Stimulated activated memory B cell treated with anti-CD40 and anti-IgM and Interleukin-4, amounts not matched to agents 10 μg/mL and 1 μg/mL and 100 μg/mL, for 72 hours (primary cell): ENCODE results near the gene RAX2.
"Not testable (repeated sequence)": the region's sequence is repeated elsewhere in the genome, so short reads cannot be mapped to it uniquely, and the experiment has no call there.

Source experiments
- ATAC-seq: fragments of 150-1000 bp; cut with Tn5 transposase; 2 replicates; pipeline ENCODE4 v1.10.0; 2021
- H3K27ac Mint-ChIP-seq: one replicate; pipeline ENCODE4 v1.8.0; 2022; ENCODE audit warnings: mild to moderate bottlenecking, mixed read lengths
- H3K27me3 Mint-ChIP-seq: one replicate; pipeline ENCODE4 v1.8.0; 2022; ENCODE audit warnings: mixed read lengths
- H3K36me3 Mint-ChIP-seq: one replicate; pipeline ENCODE4 v1.8.0; 2022; ENCODE audit warnings: mixed read lengths
- H3K4me1 Mint-ChIP-seq: one replicate; pipeline ENCODE4 v1.8.0; 2022; ENCODE audit warnings: mixed read lengths
- H3K4me3 Mint-ChIP-seq: one replicate; pipeline ENCODE4 v1.8.0; 2022; ENCODE audit warnings: mild to moderate bottlenecking, moderate library complexity, mixed read lengths
- H3K9me3 Mint-ChIP-seq: one replicate; pipeline ENCODE4 v1.8.0; 2022; ENCODE audit warnings: mixed read lengths

Gene RAX2

DNA sequence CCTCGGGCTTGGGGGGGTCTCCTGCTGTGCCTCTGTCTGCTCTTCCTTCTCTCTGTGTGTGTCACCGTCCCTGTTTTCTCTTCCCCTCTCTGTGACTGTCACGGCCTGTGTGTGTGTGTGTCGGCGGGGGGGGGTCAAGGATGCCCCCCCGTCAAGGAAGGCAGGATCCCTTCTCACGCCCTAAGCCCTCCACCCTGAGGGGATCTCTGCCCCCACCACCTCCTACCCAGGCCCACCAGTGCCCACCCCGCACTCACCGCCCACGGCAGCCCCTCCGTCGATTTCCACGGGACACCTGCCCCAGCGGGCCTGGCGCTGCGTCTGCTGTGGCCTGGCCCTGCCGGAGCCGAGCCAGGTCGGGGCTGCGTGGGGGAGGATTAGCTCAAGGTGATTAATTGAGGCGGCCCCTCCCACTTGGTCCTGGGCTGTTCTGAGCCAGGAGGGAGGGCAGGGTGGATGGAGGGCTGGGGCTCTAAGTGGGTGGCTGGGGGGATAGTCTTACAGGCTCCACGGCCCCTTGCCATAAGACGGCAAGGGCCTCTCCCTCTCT lies at the start of gene RAX2:
TSS of gene RAX2 (minus strand) at position 323 of the 550 bp plus-strand sequence. CDS start 486 bp downstream, outside the sequence.
- Mint-ChIP-seq H3K4me1 (no peaks in the 10 kb centered on the region), H3K27ac (no peak within 1 kb of the TSS), H3K4me3 (no peak within 1 kb of the TSS), H3K9me3 (peaks cover 10% of the 10 kb centered on the region), H3K27me3 (peaks cover 9% of the 10 kb centered on the region), H3K36me3 (peaks cover 34% of the 10 kb centered on the region)
- ATAC-seq: no peak

DNA sequence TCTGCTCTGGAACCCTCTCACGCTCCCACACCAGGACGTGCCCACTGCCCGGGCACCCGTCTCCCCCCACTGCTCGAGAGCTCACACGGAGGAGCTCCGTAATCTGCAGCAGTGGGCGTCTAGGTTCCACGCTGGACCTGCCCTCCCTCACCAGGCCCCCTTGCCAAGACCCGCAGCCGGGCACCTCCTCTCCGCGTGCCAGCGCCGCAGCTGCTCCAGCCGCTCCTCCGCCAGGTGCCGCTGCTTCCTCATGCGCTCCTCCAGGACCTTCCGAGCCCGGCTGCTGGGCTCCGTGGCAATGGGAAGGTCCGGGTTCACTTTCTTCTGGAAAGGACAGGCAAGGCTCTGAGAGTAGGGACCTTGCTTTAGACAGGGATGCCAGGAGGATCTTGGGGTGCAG lies 49.1 kb upstream of the RAX2 start:
- H3K9me3 Mint-ChIP-seq: no peaks in the 10 kb centered on the region
- H3K27me3 Mint-ChIP-seq: peaks cover 11% of the 10 kb centered on the region
- no peak overlapping the region for H3K27ac Mint-ChIP-seq
- H3K36me3 Mint-ChIP-seq: no peaks in the 10 kb centered on the region
- H3K4me3 Mint-ChIP-seq: no peak overlapping the region
- no peak for ATAC-seq
- H3K4me1 Mint-ChIP-seq: peaks cover 26% of the 10 kb centered on the region

DNA sequence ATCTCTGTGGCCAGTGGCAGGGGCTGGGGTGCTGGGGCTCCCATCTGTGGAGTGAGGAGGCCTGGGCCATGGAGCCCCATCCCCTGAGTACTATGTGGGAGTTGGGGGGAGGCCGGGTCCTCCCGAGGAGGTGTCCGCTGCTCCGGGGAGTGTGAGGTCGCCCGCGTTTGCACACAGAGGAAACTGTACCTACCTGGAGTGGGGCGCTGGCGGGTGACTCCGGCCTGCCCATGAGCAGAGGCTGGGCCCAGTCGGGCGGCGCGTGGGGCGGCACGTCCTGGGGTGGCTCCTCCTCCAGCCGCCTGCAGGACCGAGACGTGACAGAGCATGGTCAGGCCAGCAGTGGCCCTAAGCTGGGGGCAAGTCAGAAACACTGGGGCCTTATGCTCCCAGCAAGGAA lies 48.0 kb upstream of the RAX2 start:
- H3K9me3 Mint-ChIP-seq: no peaks in the 10 kb centered on the region
- no peak overlapping the region for H3K27ac Mint-ChIP-seq
- H3K36me3 Mint-ChIP-seq: no peaks in the 10 kb centered on the region
- H3K27me3 Mint-ChIP-seq: no peaks in the 10 kb centered on the region
- peaks cover 26% of the 10 kb centered on the region for H3K4me1 Mint-ChIP-seq
- no peak overlapping the region for H3K4me3 Mint-ChIP-seq
- ATAC-seq: peak; percentile 32

DNA sequence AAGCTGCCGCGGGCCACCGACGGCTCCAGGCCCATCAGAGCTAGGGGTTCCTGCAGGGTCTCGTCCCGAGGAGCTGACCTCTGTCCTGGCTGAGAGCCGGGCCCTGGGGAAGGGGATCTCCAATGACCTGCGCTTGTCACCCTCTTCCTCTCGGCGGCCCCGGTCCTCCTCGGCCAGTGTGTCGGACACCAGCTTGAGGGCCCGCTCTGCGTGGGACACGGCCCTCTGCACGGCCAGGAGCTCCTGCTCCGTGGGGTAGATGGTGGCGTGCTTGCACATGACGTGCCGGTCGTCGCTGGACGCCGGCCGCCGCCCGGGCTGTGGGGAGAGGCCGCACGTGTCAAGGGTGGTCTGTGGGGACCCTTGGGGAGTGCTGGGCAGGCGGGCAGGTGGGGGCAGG lies 46.9 kb upstream of the RAX2 start:
- H3K27ac Mint-ChIP-seq: no peak overlapping the region

DNA sequence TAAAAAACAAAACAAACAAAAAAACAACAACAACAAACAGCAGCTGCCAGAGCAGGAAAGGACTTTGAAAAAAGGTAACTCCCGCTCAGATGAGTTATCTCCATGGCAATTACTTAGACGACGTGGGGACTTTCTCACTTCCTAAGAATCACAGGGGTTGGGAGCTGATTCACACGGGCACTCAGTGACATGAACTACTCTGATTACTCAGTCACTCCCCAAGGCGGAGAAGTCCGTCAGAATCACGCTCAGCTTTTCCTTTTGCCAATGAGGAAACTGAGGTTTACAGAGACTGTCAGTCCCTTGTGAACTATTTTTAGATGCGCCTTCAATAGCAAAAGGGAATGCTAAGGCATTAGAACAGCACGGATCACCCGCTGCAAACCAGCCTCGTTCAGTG lies 46.4 kb upstream of the RAX2 start:
- peak; percentile 52 for ATAC-seq
- no peaks in the 10 kb centered on the region for H3K9me3 Mint-ChIP-seq
- H3K4me1 Mint-ChIP-seq: peaks cover 35% of the 10 kb centered on the region
- H3K36me3 Mint-ChIP-seq: no peaks in the 10 kb centered on the region
- no peak overlapping the region for H3K27ac Mint-ChIP-seq
- H3K4me3 Mint-ChIP-seq: no peak overlapping the region
- no peaks in the 10 kb centered on the region for H3K27me3 Mint-ChIP-seq

More for the DNA sequence above, 46.9 kb upstream of the RAX2 start:
- Mint-ChIP-seq H3K9me3 (no peaks in the 10 kb centered on the region), H3K27me3 (no peaks in the 10 kb centered on the region), H3K36me3 (no peaks in the 10 kb centered on the region), H3K4me1 (peaks cover 32% of the 10 kb centered on the region), H3K4me3 (no peak overlapping the region)
- no peak for ATAC-seq

DNA sequence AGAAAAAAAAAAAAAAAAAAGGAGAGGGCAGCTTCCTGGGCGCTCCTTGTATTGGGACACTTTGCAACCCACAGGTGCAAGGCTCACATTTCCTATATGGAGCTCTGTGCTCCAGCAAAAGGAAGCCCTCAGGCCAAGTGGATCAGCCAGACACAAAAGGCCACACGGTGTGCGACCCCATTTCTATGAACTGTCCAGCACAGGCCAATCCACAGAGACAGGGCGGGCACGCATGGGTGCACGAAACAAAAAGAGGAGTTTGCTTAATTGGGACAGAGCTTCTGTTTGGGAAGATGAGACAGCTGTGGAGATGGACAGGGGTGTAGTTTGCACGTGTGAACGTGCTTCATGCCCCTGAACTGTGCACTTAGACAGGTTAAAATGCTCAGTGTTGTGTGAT lies 45.7 kb upstream of the RAX2 start:
- no peaks in the 10 kb centered on the region for H3K36me3 Mint-ChIP-seq
- H3K27ac Mint-ChIP-seq: peak overlapping the region; percentile 16
- H3K4me3 Mint-ChIP-seq: no peak overlapping the region

DNA sequence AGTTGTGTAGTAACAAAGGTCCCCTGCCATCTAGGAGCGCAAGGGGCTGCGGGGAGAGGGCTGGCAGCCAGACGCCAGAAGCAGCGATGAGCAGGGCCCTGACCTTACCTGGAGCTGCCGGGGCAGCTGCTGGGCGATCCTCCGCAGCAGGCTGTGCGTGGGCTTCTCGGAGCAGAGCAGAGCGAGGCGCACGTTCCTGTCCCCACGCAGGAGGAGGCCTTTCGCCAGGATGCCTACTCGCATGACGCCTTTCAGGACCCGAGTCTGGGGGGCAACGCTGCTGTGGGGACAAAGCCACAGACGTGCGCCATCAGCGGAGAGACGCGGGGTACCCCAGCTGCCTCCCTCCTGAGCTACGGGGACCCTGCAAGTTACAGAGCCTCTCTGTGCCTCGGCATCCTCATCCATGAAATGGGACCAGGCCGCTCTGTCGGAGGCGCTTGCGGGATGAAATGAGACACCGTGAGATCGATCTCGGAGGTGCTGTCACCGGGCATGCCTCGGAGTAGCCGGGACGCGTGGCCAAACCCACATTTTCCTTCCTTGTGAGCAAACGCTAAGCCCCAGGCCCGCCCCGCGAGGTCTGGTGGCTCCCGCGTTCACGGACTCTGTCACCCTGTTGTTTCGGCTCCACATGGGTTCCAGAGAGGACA lies 44.7 kb upstream of the RAX2 start:
- H3K4me1 Mint-ChIP-seq: peaks cover 45% of the 10 kb centered on the region
- H3K36me3 Mint-ChIP-seq: no peaks in the 10 kb centered on the region
- no peak overlapping the region for H3K4me3 Mint-ChIP-seq
- no peak for ATAC-seq
- no peaks in the 10 kb centered on the region for H3K27me3 Mint-ChIP-seq
- no peak overlapping the region for H3K27ac Mint-ChIP-seq
- H3K9me3 Mint-ChIP-seq: no peaks in the 10 kb centered on the region

More for the DNA sequence above, 45.7 kb upstream of the RAX2 start:
- H3K4me1 Mint-ChIP-seq: peaks cover 42% of the 10 kb centered on the region
- no peak for ATAC-seq
- no peaks in the 10 kb centered on the region for H3K9me3 Mint-ChIP-seq
- H3K27me3 Mint-ChIP-seq: no peaks in the 10 kb centered on the region

DNA sequence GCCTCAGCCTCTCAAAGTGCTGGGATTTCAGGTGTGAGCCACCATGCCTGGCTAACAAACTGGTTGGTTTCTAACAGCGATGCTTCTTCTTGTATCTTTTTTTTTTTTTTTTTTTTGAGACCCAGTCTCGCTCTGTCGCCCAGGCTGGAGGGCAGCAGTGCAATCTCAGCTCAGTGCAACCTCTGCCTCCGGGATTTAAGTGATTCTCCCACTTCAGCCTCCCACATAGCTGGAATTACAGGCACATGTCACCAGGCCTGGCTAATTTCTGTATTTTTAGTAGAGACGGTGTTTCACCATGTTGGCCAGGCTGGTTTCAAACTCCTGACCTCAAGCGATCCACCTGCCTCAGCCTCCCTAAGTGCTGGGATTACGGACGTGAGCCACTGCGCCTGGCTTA lies 44.1 kb upstream of the RAX2 start:
- H3K4me1 Mint-ChIP-seq: peaks cover 45% of the 10 kb centered on the region
- not testable (repeated sequence) for H3K27ac Mint-ChIP-seq, H3K4me3 Mint-ChIP-seq, H3K9me3 Mint-ChIP-seq, H3K36me3 Mint-ChIP-seq, ATAC-seq, H3K27me3 Mint-ChIP-seq

DNA sequence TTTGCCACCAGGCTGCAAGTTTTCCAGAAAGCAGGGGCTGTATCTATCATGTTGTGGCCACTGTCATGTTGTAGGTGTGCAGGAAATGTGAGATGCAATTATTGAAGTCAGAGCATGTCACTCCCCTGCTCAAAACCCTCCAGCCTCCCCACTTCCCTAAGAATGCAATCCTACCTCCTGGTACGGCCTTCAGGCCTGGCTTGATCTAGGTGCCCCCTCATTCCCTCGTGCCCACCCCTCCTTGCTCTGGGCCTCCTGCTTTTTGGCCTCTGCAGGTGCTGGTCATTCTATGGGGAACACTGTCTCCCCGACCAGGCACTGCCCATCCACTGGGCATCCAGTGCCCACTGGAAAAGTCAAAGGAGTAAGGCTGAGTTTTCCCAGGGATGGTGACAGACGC lies 42.6 kb upstream of the RAX2 start:
- Mint-ChIP-seq H3K4me1 (peaks cover 54% of the 10 kb centered on the region), H3K4me3 (no peak overlapping the region), H3K36me3 (no peaks in the 10 kb centered on the region), H3K27ac (no peak overlapping the region), H3K27me3 (no peaks in the 10 kb centered on the region), H3K9me3 (no peaks in the 10 kb centered on the region)
- no peak for ATAC-seq

DNA sequence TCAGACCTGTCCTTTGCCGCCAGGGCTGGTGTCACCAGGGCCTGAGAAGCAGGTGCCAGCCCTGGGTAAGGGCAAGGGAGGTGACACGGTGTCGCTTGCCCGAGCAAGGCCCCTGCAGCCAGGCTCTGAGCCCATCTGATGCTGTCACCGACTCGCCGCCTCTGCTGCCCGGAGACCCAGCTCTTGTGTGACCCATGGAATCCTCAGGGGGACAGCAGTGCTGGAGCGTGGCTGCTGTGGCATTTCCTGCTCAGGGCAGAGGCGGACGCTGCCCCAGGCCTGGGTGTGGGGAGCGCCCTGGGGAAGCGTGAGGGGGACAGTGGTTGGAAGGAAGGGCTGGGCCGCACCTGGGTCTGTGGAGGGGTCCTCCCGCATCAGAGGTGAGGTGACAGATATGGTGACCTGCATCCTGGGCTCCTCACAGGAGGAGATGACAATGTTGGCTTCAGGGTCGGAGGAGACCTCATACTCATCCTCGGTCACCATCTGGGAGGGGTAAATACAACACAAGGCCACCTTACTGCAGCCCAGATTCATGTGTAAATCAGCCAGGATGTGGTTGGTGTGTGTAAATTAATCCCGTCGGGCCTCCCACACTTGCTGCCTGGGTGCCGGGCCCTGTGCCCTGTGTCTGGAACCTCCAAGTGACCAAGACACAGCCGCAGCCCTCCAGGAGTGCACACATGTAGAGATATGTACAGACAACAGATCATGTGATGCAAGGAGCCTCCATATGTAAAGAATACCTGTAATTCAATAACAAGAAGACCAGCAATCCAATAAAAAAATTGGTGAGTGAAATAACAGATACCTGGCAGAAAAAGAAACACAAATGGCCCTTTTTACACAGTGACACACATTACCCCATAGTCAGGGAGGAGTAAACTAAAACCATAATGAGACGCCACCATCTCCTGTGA lies 41.7 kb upstream of the RAX2 start:
- H3K9me3 Mint-ChIP-seq: no peaks in the 10 kb centered on the region
- H3K27me3 Mint-ChIP-seq: no peaks in the 10 kb centered on the region
- ATAC-seq: no peak
- H3K4me1 Mint-ChIP-seq: peaks cover 54% of the 10 kb centered on the region
- H3K4me3 Mint-ChIP-seq: no peak overlapping the region
- H3K27ac Mint-ChIP-seq: peak overlapping the region; percentile 70
- no peaks in the 10 kb centered on the region for H3K36me3 Mint-ChIP-seq

DNA sequence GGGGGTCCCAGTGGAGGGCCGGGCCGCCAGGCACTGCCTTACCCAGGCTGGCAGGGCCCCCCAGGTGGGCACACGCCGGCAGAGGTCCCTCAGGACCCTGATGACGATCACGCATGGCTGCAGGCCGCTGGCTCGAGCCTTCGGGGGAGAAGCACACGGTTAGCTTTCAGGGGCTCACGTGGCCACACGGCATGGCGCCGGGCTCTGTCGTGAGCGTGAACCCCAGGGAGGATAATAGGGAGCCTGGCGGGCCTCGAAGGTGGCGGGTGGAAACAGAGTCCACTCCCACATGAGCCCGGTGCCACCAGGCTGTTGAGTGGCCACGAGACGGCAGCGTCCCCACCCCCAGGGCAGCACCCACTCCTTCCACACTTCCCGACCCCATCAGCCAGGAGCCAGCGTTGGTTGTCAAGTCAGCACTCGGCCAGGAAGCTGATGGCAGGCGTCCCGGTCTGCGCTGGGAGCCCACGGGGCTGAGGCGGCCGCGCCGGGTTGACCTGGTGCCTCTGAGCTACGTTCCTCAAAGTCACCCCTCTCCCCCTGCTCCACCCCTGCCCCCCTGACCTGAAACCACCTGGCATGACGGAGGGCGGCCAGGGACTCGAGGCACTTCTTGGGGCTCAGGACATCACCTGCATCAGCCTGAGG lies 38.8 kb upstream of the RAX2 start:
- peaks cover 9% of the 10 kb centered on the region for H3K27me3 Mint-ChIP-seq
- H3K9me3 Mint-ChIP-seq: peaks cover 5% of the 10 kb centered on the region
- H3K27ac Mint-ChIP-seq: peak overlapping the region; percentile 70
- H3K4me3 Mint-ChIP-seq: no peak overlapping the region
- no peaks in the 10 kb centered on the region for H3K36me3 Mint-ChIP-seq
- peak; percentile 68 for ATAC-seq
- H3K4me1 Mint-ChIP-seq: peaks cover 69% of the 10 kb centered on the region

DNA sequence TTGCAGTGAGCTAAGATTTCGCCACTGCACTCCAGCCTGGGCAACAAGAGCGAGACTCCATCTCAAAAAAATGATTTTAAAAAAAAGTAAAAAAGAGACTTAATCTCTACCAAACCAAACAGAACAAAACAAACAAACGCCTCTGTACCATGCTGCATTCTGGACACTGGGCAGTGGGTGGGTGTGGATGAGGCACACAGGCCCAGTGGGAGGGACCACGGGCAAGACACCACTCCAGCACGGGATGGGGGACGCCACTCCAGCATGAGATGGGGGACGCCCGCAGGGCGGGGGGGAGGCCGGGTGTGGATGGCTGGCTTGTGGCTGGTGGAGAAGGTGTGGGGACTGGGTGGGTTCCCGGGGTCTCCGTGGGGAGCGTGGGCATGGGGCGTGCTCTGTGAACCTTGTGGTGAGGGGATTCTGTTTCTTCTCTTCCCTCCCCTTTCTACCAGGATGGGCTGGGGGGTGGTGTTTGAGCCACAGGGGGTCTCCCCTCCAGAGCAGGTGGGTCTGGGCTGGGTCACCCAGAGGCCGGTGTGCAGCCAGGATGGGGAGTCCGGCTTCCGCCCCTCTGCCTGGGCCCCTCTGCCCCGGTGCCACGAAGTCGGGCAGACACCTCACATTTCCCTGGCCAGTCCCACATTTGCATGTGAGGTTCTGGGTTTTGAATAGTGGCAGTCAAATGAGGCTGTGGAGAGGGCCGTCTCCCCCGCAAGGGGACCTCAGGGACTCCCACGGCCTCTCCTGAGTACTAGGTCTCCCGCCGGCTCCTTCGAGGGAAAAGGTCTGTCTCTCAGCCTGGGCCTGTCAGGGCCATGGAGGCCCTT lies 38.1 kb upstream of the RAX2 start:
- ATAC-seq: peak; percentile 78
- Mint-ChIP-seq H3K4me3 (no peak overlapping the region), H3K9me3 (peaks cover 5% of the 10 kb centered on the region), H3K27me3 (peaks cover 9% of the 10 kb centered on the region), H3K27ac (peak overlapping the region; percentile 70), H3K4me1 (peaks cover 69% of the 10 kb centered on the region), H3K36me3 (no peaks in the 10 kb centered on the region)

DNA sequence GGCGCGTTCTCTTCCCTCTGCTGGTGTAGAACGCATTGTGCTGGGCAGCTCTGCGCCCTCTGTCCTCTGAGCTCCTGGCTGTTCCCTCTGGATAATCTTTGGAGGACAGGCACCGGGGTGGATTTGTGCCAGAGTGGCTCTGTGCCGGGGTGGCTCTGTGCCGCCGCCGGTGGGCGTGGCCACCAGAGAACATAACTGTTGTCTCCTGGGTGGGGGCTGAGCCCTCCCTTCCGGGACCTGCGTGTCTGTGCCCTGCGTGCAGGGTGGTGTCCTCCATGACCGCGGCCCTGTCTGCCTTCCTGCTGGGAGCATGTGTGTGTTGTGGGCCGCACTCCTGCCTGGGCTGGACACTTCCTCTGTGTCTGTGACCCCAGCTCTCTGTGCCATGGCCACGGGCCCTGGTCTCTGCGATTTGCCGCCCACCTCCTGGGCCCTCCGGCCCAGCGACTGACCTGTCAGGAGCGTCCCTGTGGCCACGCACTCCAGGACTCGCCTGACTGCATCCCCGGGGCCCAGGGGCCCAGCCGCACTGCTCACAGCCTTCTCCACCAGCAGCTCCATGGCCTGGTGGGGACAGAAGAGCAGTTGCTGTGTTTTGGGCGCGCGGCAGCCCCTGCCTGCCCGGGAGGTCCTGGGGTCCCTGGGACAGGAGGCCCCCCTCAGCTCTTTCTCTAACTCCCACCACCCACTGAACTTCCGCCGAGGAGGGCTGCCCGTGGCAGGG lies 36.6 kb upstream of the RAX2 start:
- peaks cover 61% of the 10 kb centered on the region for H3K4me1 Mint-ChIP-seq
- no peak overlapping the region for H3K4me3 Mint-ChIP-seq
- H3K9me3 Mint-ChIP-seq: peaks cover 5% of the 10 kb centered on the region
- ATAC-seq: no peak
- H3K36me3 Mint-ChIP-seq: no peaks in the 10 kb centered on the region
- H3K27ac Mint-ChIP-seq: no peak overlapping the region
- peaks cover 12% of the 10 kb centered on the region for H3K27me3 Mint-ChIP-seq
